ENCODE results near the gene CLBA1. TPM values are rescaled to one million over a fixed set of nuclear protein-coding genes. Genes with fewer than 3 reads are reported as not detected.
"Not testable (repeated sequence)": the region's sequence is repeated elsewhere in the genome, so short reads cannot be mapped to it uniquely, and the experiment has no call there.

CLBA1 gene
- total RNA-seq, 1 donor from 2014 or later = 5.5 TPM

GRCh38 chr14:104947881-104948735 lies 37.5 kb upstream of the CLBA1 start:
- not testable (repeated sequence) for DNase-seq (ENCODE audit: low read depth, low spot score)

- no peak for DNase-seq (ENCODE audit: low read depth, low spot score)
Observed at GRCh38 chr14:104948736-104949031, 36.9 kb upstream of the CLBA1 start.

- DNase-seq (ENCODE audit: low read depth, low spot score) = not testable (repeated sequence)
Observed at GRCh38 chr14:104949406-104949955, 36.1 kb upstream of the CLBA1 start.

- no peak for DNase-seq (ENCODE audit: low read depth, low spot score)
Observed at GRCh38 chr14:104950021-104950420, 35.6 kb upstream of the CLBA1 start.

GRCh38 chr14:104950701-104951100 lies 34.9 kb upstream of the CLBA1 start:
- not testable (repeated sequence) for DNase-seq (ENCODE audit: low read depth, low spot score)

GRCh38 chr14:104951863-104952657 lies 33.5 kb upstream of the CLBA1 start:
- not testable (repeated sequence) for DNase-seq (ENCODE audit: low read depth, low spot score)

- DNase-seq (ENCODE audit: low read depth, low spot score) = no peak
Observed at GRCh38 chr14:104953097-104953496, 32.5 kb upstream of the CLBA1 start.

- DNase-seq (ENCODE audit: low read depth, low spot score) = no peak
Observed at GRCh38 chr14:104953896-104954656, 31.5 kb upstream of the CLBA1 start.

- DNase-seq (ENCODE audit: low read depth, low spot score) = no peak
Observed at GRCh38 chr14:104954746-104955395, 30.7 kb upstream of the CLBA1 start.

- no peak for DNase-seq (ENCODE audit: low read depth, low spot score)
Observed at GRCh38 chr14:104955396-104955770, 30.2 kb upstream of the CLBA1 start.

GRCh38 chr14:104956290-104956890 lies 29.2 kb upstream of the CLBA1 start:
- DNase-seq (ENCODE audit: low read depth, low spot score) = no peak

- DNase-seq (ENCODE audit: low read depth, low spot score) = no peak
Observed at GRCh38 chr14:104957146-104958113, 28.2 kb upstream of the CLBA1 start.

GRCh38 chr14:104964546-104964945 lies 21.0 kb upstream of the CLBA1 start:
- DNase-seq (ENCODE audit: low read depth, low spot score) = no peak

GRCh38 chr14:104965561-104966231 lies 19.9 kb upstream of the CLBA1 start:
- DNase-seq (ENCODE audit: low read depth, low spot score) = no peak

GRCh38 chr14:104966261-104966865 lies 19.2 kb upstream of the CLBA1 start:
- DNase-seq (ENCODE audit: low read depth, low spot score) = no peak

- no peak for DNase-seq (ENCODE audit: low read depth, low spot score)
Observed at GRCh38 chr14:104966981-104967385, 18.6 kb upstream of the CLBA1 start.

GRCh38 chr14:104967386-104968152 lies 18.0 kb upstream of the CLBA1 start:
- peak; percentile 45 for DNase-seq (ENCODE audit: low read depth, low spot score)

- DNase-seq (ENCODE audit: low read depth, low spot score) = no peak
Observed at GRCh38 chr14:104968153-104968527, 17.4 kb upstream of the CLBA1 start.

Measured in pulmonary artery endothelial cell (primary cell).